ENCODE measurements around the gene SOX6.

- TF ChIP-seq EZH2 (IDR thresholded peaks at IDR 0.05): no peak
- TF ChIP-seq CTCF (IDR thresholded peaks at IDR 0.05): no peak
- TF ChIP-seq EZH2phosphoT487 (IDR thresholded peaks at IDR 0.05): no peak
Observed at GRCh38 chr11:16126362-16126761, 230.0 kb downstream of the SOX6 start.
